Heart left ventricle (tissue), 13 donors: ENCODE measurements around the gene STXBP6.
A peak's percentile ranks its signal among the peaks of the same experiment; 100 is the strongest.

Experiments
- POLR2A ChIP-seq, 2 donors: fragments of 450-650 bp; IDR thresholded peaks; one replicate each; pipeline ENCODE4 v1.6.1; 2017; ENCODE audit warnings: antibody characterized with exemption in 2 of 2, mild to moderate bottlenecking in 2 of 2, moderate library complexity in 2 of 2
- TF ChIP-seq, protein P1 (sequence below), 12 donors: fragments of 200-600 bp; sonication (generic) in 4 of 12; IDR thresholded peaks; one replicate each; pipeline versions ENCODE4 v1.5.0 to v1.8.0; 2018 to 2022; ENCODE audit warnings: antibody characterized with exemption in 12 of 12, mild to moderate bottlenecking in 5 of 12
- donor health status: ischemic (EF 13 %, LVEDD 7.1; RV severe dilation, severe dysfunction).
- donor health status: DM: no; HTN: yes; CAD: no.
- donor health status: DM: no; HTN: no; CAD: no.
- donor health status: ischemic (EF 25% LVEDD 6.9; RV normal size, moderate dysfunction).
- donor health status: ischemic (EF 25% LVEDD 5.7; RV mildly dilated, moderate dysfunction).
- donor health status: ischemic (EF 35%, LVEDD 5.7; RV mildly dilated, moderate dysfunction).
- donor health status: nonischemic (EF 11% LVEDD 7.7; RV severe dilation, severe dysfunction).
- donor health status: DM: yes; HTN: yes; CAD: no.
- donor health status: PGD.
- donor health status: ischemic (EF 29% LVEDD 5.4; RV normal size, mild dysfunction).
- donor health status: nonischemic (EF 23%, LVEDD 6.1; RV moderate dilation, normal function).

DNA sequence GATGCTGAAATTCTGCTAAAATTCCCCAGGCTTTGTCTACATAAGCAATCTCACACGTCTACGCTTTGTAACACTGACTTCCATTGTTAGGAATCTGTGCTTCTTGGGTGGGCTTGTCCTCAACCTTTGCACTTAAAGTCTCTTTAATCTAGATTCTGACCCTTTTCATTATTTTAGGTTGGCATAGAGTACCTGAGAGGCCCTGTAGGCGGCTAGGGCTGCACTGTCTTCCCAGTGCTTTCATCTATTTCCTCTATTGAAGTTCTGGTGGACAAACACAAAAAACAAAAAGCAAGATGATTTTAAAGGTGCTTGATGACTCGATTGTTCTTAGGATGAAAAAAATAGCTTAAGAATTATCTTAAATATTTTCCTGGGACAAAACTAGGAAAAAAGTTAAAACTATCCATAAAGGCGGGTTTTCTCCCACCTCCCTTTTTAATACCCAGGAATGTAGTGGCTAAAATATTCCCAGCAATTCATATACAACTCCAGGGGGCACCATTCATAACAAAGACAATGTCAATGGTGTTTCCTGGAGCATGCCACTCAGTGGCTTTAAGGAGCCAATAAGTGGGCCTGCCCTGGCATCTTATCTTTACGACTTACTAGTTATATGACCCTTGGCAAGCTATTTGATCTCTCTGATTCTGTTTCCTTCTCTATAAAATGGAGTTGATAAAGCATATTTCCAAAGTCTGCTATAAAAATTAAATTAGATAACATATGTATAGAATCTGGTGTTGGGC is 197.5 kb downstream of the STXBP6 start:
- no peak for TF ChIP-seq POLR2A (IDR thresholded peaks at IDR 0.05)
- TF ChIP-seq, protein P1, sequence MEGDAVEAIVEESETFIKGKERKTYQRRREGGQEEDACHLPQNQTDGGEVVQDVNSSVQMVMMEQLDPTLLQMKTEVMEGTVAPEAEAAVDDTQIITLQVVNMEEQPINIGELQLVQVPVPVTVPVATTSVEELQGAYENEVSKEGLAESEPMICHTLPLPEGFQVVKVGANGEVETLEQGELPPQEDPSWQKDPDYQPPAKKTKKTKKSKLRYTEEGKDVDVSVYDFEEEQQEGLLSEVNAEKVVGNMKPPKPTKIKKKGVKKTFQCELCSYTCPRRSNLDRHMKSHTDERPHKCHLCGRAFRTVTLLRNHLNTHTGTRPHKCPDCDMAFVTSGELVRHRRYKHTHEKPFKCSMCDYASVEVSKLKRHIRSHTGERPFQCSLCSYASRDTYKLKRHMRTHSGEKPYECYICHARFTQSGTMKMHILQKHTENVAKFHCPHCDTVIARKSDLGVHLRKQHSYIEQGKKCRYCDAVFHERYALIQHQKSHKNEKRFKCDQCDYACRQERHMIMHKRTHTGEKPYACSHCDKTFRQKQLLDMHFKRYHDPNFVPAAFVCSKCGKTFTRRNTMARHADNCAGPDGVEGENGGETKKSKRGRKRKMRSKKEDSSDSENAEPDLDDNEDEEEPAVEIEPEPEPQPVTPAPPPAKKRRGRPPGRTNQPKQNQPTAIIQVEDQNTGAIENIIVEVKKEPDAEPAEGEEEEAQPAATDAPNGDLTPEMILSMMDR (IDR thresholded peaks at IDR 0.05), result peak in 1 of 12 donors; percentile 7
